Astrocyte (in vitro differentiated cells and primary cell): ENCODE measurements around the gene TMTC1.

Experiments
- CTCF ChIP-seq: IDR thresholded peaks from 2 replicates; pipeline ENCODE4 v1.5.1; 2011; ENCODE audit warnings: low read depth, mild to moderate bottlenecking, inconsistent platforms, low read length, moderate library complexity; ENCODE audit not compliant: insufficient read depth
- EZH2 ChIP-seq: IDR thresholded peaks from 2 replicates; pipeline ENCODE4 v1.6.1; 2012; ENCODE audit warnings: mild to moderate bottlenecking, low read length, inconsistent platforms; ENCODE audit not compliant: insufficient read depth

- no peak for TF ChIP-seq CTCF
- TF ChIP-seq EZH2 = no peak
These were observed 139.1 kb downstream of the TMTC1 start for GRCh38 chr12:29644536-29645162.
